IPS-18a (cell line): ENCODE data around the gene CASKIN1.

ENCODE experiments used
- H3K27ac ChIP-seq: one replicate; pipeline ENCODE4 v1.5.1; 2013; ENCODE audit warnings: low read length
- H3K27me3 ChIP-seq: one replicate; pipeline ENCODE4 v1.6.1; 2013; ENCODE audit warnings: mild to moderate bottlenecking, low read length; ENCODE audit not compliant: control insufficient read depth, insufficient read depth
- H3K36me3 ChIP-seq: one replicate; pipeline ENCODE4 v1.6.1; 2013; ENCODE audit warnings: low read depth, low read length; ENCODE audit not compliant: control insufficient read depth
- H3K4me1 ChIP-seq: one replicate; pipeline ENCODE4 v1.6.1; 2013; ENCODE audit warnings: low read depth, low read length; ENCODE audit not compliant: control insufficient read depth
- H3K4me3 ChIP-seq: one replicate; pipeline ENCODE4 v1.5.1; 2013; ENCODE audit warnings: low read length
- H3K9ac ChIP-seq: one replicate; pipeline ENCODE4 v1.6.1; 2013; ENCODE audit warnings: mild to moderate bottlenecking, low read length, moderate library complexity
- H3K9me3 ChIP-seq: one replicate; pipeline ENCODE4 v1.6.1; 2013; ENCODE audit warnings: low read depth, low read length; ENCODE audit not compliant: control insufficient read depth

Gene CASKIN1

GRCh38 chr16:2195322-2196161 is 863 bp downstream of the CASKIN1 start:
- peaks cover 2% of the 10 kb centered on the region for H3K4me1 ChIP-seq
- no peak overlapping the region for H3K9ac ChIP-seq
- no peaks in the 10 kb centered on the region for H3K9me3 ChIP-seq
- H3K27ac ChIP-seq, result no peak overlapping the region
- peaks cover 42% of the 10 kb centered on the region for H3K27me3 ChIP-seq
- H3K4me3 ChIP-seq, result peak overlapping the region; percentile 58
- H3K36me3 ChIP-seq, result no peaks in the 10 kb centered on the region

- Histone ChIP-seq H3K9me3 (no peaks in the 10 kb centered on the region), H3K4me3 (peak overlapping the region; percentile 58), H3K9ac (no peak overlapping the region), H3K4me1 (peaks cover 2% of the 10 kb centered on the region), H3K27ac (no peak overlapping the region), H3K27me3 (peaks cover 41% of the 10 kb centered on the region), H3K36me3 (no peaks in the 10 kb centered on the region)
Measured at GRCh38 chr16:2194852-2195321, 1.5 kb downstream of the CASKIN1 start.

GRCh38 chr16:2194166-2194834 is 2.1 kb downstream of the CASKIN1 start:
- Histone ChIP-seq H3K36me3 (no peaks in the 10 kb centered on the region), H3K4me1 (peaks cover 2% of the 10 kb centered on the region), H3K27ac (no peak overlapping the region), H3K9ac (no peak overlapping the region), H3K9me3 (no peaks in the 10 kb centered on the region), H3K27me3 (peaks cover 35% of the 10 kb centered on the region), H3K4me3 (no peak overlapping the region)

GRCh38 chr16:2191446-2191706 is 5.0 kb downstream of the CASKIN1 start:
- no peaks in the 10 kb centered on the region for H3K9me3 ChIP-seq
- H3K36me3 ChIP-seq, result no peaks in the 10 kb centered on the region
- H3K9ac ChIP-seq, result no peak overlapping the region
- peaks cover 2% of the 10 kb centered on the region for H3K4me1 ChIP-seq
- H3K4me3 ChIP-seq, result no peak overlapping the region
- H3K27me3 ChIP-seq, result peaks cover 10% of the 10 kb centered on the region
- no peak overlapping the region for H3K27ac ChIP-seq

- Histone ChIP-seq H3K4me1 (peaks cover 2% of the 10 kb centered on the region), H3K36me3 (no peaks in the 10 kb centered on the region), H3K9me3 (no peaks in the 10 kb centered on the region), H3K9ac (no peak overlapping the region), H3K27ac (no peak overlapping the region), H3K4me3 (no peak overlapping the region), H3K27me3 (peaks cover 10% of the 10 kb centered on the region)
Measured at GRCh38 chr16:2190659-2191445, 5.6 kb downstream of the CASKIN1 start.

- Histone ChIP-seq H3K9ac (no peak overlapping the region), H3K36me3 (no peaks in the 10 kb centered on the region), H3K4me3 (no peak overlapping the region), H3K27me3 (peaks cover 3% of the 10 kb centered on the region), H3K4me1 (no peaks in the 10 kb centered on the region), H3K27ac (no peak overlapping the region), H3K9me3 (no peaks in the 10 kb centered on the region)
Measured at GRCh38 chr16:2190002-2190658, 6.3 kb downstream of the CASKIN1 start.

- H3K9ac ChIP-seq, result no peak overlapping the region
Measured at GRCh38 chr16:2189252-2189893, 7.0 kb downstream of the CASKIN1 start.

GRCh38 chr16:2188395-2188794 is 8.0 kb downstream of the CASKIN1 start:
- H3K9ac ChIP-seq, result no peak overlapping the region
- no peaks in the 10 kb centered on the region for H3K4me1 ChIP-seq
- H3K27me3 ChIP-seq, result no peaks in the 10 kb centered on the region
- no peak overlapping the region for H3K27ac ChIP-seq
- no peak overlapping the region for H3K4me3 ChIP-seq
- H3K9me3 ChIP-seq, result no peaks in the 10 kb centered on the region
- no peaks in the 10 kb centered on the region for H3K36me3 ChIP-seq

More at GRCh38 chr16:2189252-2189893, 7.0 kb downstream of the CASKIN1 start:
- H3K4me1 ChIP-seq, result no peaks in the 10 kb centered on the region
- no peaks in the 10 kb centered on the region for H3K9me3 ChIP-seq
- H3K4me3 ChIP-seq, result no peak overlapping the region
- H3K27me3 ChIP-seq, result no peaks in the 10 kb centered on the region
- no peaks in the 10 kb centered on the region for H3K36me3 ChIP-seq
- H3K27ac ChIP-seq, result no peak overlapping the region

- Histone ChIP-seq H3K36me3 (no peaks in the 10 kb centered on the region), H3K4me3 (no peak overlapping the region), H3K9me3 (no peaks in the 10 kb centered on the region), H3K27me3 (no peaks in the 10 kb centered on the region), H3K4me1 (no peaks in the 10 kb centered on the region), H3K27ac (no peak overlapping the region), H3K9ac (no peak overlapping the region)
Measured at GRCh38 chr16:2187212-2187611, 9.2 kb downstream of the CASKIN1 start.

GRCh38 chr16:2186505-2186904 is 9.9 kb downstream of the CASKIN1 start:
- Histone ChIP-seq H3K9me3 (no peaks in the 10 kb centered on the region), H3K27me3 (no peaks in the 10 kb centered on the region), H3K9ac (no peak overlapping the region), H3K36me3 (no peaks in the 10 kb centered on the region), H3K27ac (no peak overlapping the region), H3K4me1 (no peaks in the 10 kb centered on the region), H3K4me3 (no peak overlapping the region)

GRCh38 chr16:2186064-2186463 is 10.3 kb downstream of the CASKIN1 start:
- Histone ChIP-seq H3K36me3 (no peaks in the 10 kb centered on the region), H3K9ac (no peak overlapping the region), H3K9me3 (no peaks in the 10 kb centered on the region), H3K27me3 (no peaks in the 10 kb centered on the region), H3K27ac (no peak overlapping the region), H3K4me3 (no peak overlapping the region), H3K4me1 (no peaks in the 10 kb centered on the region)
